Astrocyte (in vitro differentiated cells and primary cell): ENCODE results near the gene GJD4. TPM values are rescaled to one million over a fixed set of nuclear protein-coding genes. Genes with fewer than 3 reads are reported as not detected.

Source experiments
- DNase-seq: peaks from one replicate; pipeline ENCODE4 v3.0.0-alpha.2; 2010; ENCODE audit warnings: low read depth
- FAIRE-seq: peaks from 2 replicates; lab custom pipeline; 2011; peaks lifted over from hg19 to GRCh38; lab: Jason Lieb, UNC
- H2AFZ ChIP-seq: 2 replicates; pipeline ENCODE4 v1.6.0; 2012; ENCODE audit warnings: low read depth, low read length, inconsistent platforms
- H3K27ac ChIP-seq: 2 replicates; pipeline ENCODE4 v1.5.1; 2011; ENCODE audit warnings: low read depth, low read length, inconsistent platforms
- H3K27me3 ChIP-seq: 2 replicates; pipeline ENCODE4 v1.6.0; 2011; ENCODE audit warnings: low read length, inconsistent platforms; ENCODE audit not compliant: insufficient read depth
- H3K36me3 ChIP-seq: 2 replicates; pipeline ENCODE4 v1.5.1; 2011; ENCODE audit warnings: low read length, inconsistent platforms; ENCODE audit not compliant: insufficient read depth
- H3K4me1 ChIP-seq: 2 replicates; pipeline ENCODE4 v1.5.1; 2011; ENCODE audit warnings: low read length, inconsistent platforms; ENCODE audit not compliant: insufficient read depth
- H3K4me2 ChIP-seq: 2 replicates; pipeline ENCODE4 v1.6.0; 2012; ENCODE audit warnings: low read length, inconsistent platforms
- H3K4me3 ChIP-seq: 2 replicates; pipeline ENCODE4 v1.5.1; 2011; ENCODE audit warnings: low read depth, mild to moderate bottlenecking, low read length, inconsistent platforms; ENCODE audit not compliant: insufficient read depth
- H3K79me2 ChIP-seq: 2 replicates; pipeline ENCODE4 v1.6.0; 2012; ENCODE audit warnings: mild to moderate bottlenecking, low read length, inconsistent platforms; ENCODE audit not compliant: insufficient read depth
- H3K9ac ChIP-seq: 2 replicates; pipeline ENCODE4 v1.6.0; 2012; ENCODE audit warnings: mild to moderate bottlenecking, low read length, inconsistent platforms
- H3K9me3 ChIP-seq: 2 replicates; pipeline ENCODE4 v1.5.1; 2012; ENCODE audit warnings: low read depth, mild to moderate bottlenecking, low read length, inconsistent platforms; ENCODE audit not compliant: insufficient read depth
- H4K20me1 ChIP-seq: 2 replicates; pipeline ENCODE4 v1.6.0; 2012; ENCODE audit warnings: low read length, inconsistent platforms; ENCODE audit not compliant: insufficient read depth
- H3K27ac Mint-ChIP-seq: one replicate; pipeline ENCODE4 v1.8.0; 2021; ENCODE audit warnings: mild to moderate bottlenecking, mixed read lengths; ENCODE audit not compliant: unreplicated experiment
- H3K27me3 Mint-ChIP-seq: one replicate; pipeline ENCODE4 v1.8.0; 2021; ENCODE audit warnings: low read depth, mixed read lengths; ENCODE audit not compliant: unreplicated experiment
- H3K36me3 Mint-ChIP-seq: one replicate; pipeline ENCODE4 v1.8.0; 2021; ENCODE audit warnings: low read depth, mixed read lengths; ENCODE audit not compliant: unreplicated experiment
- H3K4me1 Mint-ChIP-seq: one replicate; pipeline ENCODE4 v1.8.0; 2021; ENCODE audit warnings: low read depth, mixed read lengths; ENCODE audit not compliant: unreplicated experiment
- H3K4me3 Mint-ChIP-seq: one replicate; pipeline ENCODE4 v1.8.0; 2021; ENCODE audit warnings: mild to moderate bottlenecking, moderate library complexity, mixed read lengths; ENCODE audit not compliant: unreplicated experiment
- H3K9me3 Mint-ChIP-seq: one replicate; pipeline ENCODE4 v1.8.0; 2021; ENCODE audit warnings: mild to moderate bottlenecking, mixed read lengths; ENCODE audit not compliant: unreplicated experiment
- EZH2 ChIP-seq: IDR thresholded peaks from 2 replicates; pipeline ENCODE4 v1.6.1; 2012; ENCODE audit warnings: mild to moderate bottlenecking, low read length, inconsistent platforms; ENCODE audit not compliant: insufficient read depth
- total RNA-seq: library from RNA; stranded (reverse); gene quantifications from 2 replicates; pipeline ENCODE4 v1.2.1, GENCODE V29; 2021
- TF ChIP-seq, protein P1 (sequence below): IDR thresholded peaks from 2 replicates; pipeline ENCODE4 v1.5.1; 2011; ENCODE audit warnings: low read depth, mild to moderate bottlenecking, inconsistent platforms, low read length, moderate library complexity; ENCODE audit not compliant: insufficient read depth

GJD4 gene
- total RNA-seq, 1 donor from 2014 or later = not detected

DNA sequence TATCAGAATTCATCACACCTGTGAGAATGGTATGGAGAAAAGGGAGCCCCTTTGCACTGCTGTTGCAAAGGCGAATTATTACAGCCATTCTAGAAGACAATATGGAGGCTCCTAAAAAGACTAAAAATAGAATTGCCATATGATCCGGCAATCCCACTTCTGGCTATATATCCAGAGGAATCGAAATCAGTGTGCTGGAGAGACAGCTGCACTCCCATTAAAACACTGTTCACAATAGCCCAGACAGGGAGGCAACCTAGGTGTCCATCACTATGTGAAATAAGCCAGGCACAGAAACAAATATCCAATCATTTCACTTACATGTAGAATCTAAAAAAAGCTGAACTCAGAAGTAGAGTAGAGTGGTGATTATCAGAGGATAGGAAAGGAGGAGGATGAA is 26.0 kb upstream of the GJD4 start:
- no peak overlapping the region for H3K27ac ChIP-seq
- H3K4me1 ChIP-seq = peaks cover 21% of the 10 kb centered on the region
- H3K27me3 ChIP-seq = no peaks in the 10 kb centered on the region
- no peak for DNase-seq
- no peaks in the 10 kb centered on the region for H3K36me3 ChIP-seq
- TF ChIP-seq, protein P1, sequence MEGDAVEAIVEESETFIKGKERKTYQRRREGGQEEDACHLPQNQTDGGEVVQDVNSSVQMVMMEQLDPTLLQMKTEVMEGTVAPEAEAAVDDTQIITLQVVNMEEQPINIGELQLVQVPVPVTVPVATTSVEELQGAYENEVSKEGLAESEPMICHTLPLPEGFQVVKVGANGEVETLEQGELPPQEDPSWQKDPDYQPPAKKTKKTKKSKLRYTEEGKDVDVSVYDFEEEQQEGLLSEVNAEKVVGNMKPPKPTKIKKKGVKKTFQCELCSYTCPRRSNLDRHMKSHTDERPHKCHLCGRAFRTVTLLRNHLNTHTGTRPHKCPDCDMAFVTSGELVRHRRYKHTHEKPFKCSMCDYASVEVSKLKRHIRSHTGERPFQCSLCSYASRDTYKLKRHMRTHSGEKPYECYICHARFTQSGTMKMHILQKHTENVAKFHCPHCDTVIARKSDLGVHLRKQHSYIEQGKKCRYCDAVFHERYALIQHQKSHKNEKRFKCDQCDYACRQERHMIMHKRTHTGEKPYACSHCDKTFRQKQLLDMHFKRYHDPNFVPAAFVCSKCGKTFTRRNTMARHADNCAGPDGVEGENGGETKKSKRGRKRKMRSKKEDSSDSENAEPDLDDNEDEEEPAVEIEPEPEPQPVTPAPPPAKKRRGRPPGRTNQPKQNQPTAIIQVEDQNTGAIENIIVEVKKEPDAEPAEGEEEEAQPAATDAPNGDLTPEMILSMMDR = no peak
- TF ChIP-seq EZH2 = no peak
- Mint-ChIP-seq H3K4me3 (no peak overlapping the region), H3K27me3 (peaks cover 2% of the 10 kb centered on the region), H3K4me1 (peaks cover 20% of the 10 kb centered on the region), H3K9me3 (peaks cover 2% of the 10 kb centered on the region), H3K27ac (no peak overlapping the region), H3K36me3 (peaks cover 8% of the 10 kb centered on the region)
- H4K20me1 ChIP-seq = no peaks in the 10 kb centered on the region
- H3K79me2 ChIP-seq = no peaks in the 10 kb centered on the region
- H3K9ac ChIP-seq = no peak overlapping the region
- no peaks in the 10 kb centered on the region for H3K9me3 ChIP-seq
- H3K4me2 ChIP-seq = no peak overlapping the region
- no peak overlapping the region for H2AFZ ChIP-seq
- no peak for FAIRE-seq
- H3K4me3 ChIP-seq = no peak overlapping the region

DNA sequence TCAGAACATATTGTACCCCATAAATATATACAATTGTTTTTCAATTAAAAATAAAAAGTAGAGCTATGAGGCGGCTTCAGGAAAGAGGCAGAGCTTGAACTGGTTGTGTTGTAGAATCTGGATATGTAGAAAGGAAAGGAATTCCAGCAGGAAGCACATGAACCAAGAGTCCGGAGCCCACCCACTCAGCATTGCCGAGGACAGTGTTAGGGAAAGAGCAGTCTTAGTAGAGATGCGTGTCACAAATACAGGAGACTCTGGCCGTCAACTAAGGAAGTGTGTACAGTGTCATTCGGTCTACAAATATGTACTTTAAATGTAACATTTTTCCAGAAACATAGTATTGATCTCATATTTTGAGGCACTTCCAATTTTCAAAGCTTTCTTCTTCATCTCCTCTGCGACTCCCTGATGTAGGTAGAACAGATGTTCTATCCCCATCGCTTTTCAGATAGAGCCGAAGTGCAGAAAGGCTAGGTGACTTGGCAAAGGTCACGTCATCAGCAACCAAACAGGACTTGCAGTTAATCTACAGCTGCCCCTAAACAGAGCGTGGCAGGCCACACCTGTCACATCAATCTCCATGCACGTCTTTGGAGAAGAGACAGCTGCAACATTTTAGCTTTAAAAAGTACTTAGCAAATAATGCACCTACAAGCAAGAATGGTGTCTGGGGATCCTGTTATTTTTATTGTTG is 25.3 kb upstream of the GJD4 start:
- Mint-ChIP-seq H3K27ac (no peak overlapping the region), H3K36me3 (peaks cover 8% of the 10 kb centered on the region), H3K4me3 (no peak overlapping the region), H3K4me1 (peaks cover 15% of the 10 kb centered on the region), H3K27me3 (peaks cover 2% of the 10 kb centered on the region), H3K9me3 (peaks cover 2% of the 10 kb centered on the region)
- no peak for TF ChIP-seq EZH2
- TF ChIP-seq, protein P1 = no peak
- no peak overlapping the region for H3K4me3 ChIP-seq
- peaks cover 13% of the 10 kb centered on the region for H3K4me1 ChIP-seq
- no peaks in the 10 kb centered on the region for H4K20me1 ChIP-seq
- no peak for DNase-seq
- H3K4me2 ChIP-seq = no peak overlapping the region
- H3K79me2 ChIP-seq = no peaks in the 10 kb centered on the region
- H3K9ac ChIP-seq = no peak overlapping the region
- H2AFZ ChIP-seq = no peak overlapping the region
- H3K27me3 ChIP-seq = no peaks in the 10 kb centered on the region
- H3K9me3 ChIP-seq = no peaks in the 10 kb centered on the region
- FAIRE-seq = no peak
- no peak overlapping the region for H3K27ac ChIP-seq
- H3K36me3 ChIP-seq = no peaks in the 10 kb centered on the region

DNA sequence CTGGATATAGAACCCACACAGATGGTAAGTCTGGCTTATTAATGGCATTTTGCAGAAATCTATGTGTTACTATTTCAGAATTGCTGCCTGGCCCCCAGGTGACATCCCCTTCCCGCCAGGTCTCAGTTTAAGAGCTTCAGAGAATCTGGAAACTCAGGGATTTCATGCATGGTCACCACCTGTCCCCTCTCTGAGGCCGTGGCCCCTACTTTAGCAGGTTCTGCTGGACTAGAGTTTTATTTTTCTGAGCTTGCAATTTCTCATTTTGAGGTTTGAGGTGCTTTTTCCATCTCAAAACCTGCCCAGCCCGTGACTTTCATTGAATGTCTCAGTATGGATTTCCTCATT is 24.7 kb upstream of the GJD4 start:
- Mint-ChIP-seq H3K4me1 (peaks cover 10% of the 10 kb centered on the region), H3K9me3 (peaks cover 2% of the 10 kb centered on the region), H3K36me3 (peaks cover 6% of the 10 kb centered on the region), H3K4me3 (no peak overlapping the region), H3K27ac (no peak overlapping the region), H3K27me3 (peaks cover 5% of the 10 kb centered on the region)
- no peak overlapping the region for H3K9ac ChIP-seq
- FAIRE-seq (no peak), DNase-seq (no peak)
- no peaks in the 10 kb centered on the region for H3K36me3 ChIP-seq
- no peaks in the 10 kb centered on the region for H4K20me1 ChIP-seq
- no peak overlapping the region for H3K4me2 ChIP-seq
- H3K79me2 ChIP-seq = no peaks in the 10 kb centered on the region
- H2AFZ ChIP-seq = no peak overlapping the region
- no peak overlapping the region for H3K4me3 ChIP-seq
- TF ChIP-seq, protein P1 = no peak
- no peak for TF ChIP-seq EZH2
- H3K9me3 ChIP-seq = no peaks in the 10 kb centered on the region
- H3K27ac ChIP-seq = no peak overlapping the region
- H3K4me1 ChIP-seq = peaks cover 10% of the 10 kb centered on the region
- no peaks in the 10 kb centered on the region for H3K27me3 ChIP-seq
